Measurements from ENCODE around the gene CALD1.
A peak's percentile ranks its signal among the peaks of the same experiment; 100 is the strongest.

CALD1 gene

DNA sequence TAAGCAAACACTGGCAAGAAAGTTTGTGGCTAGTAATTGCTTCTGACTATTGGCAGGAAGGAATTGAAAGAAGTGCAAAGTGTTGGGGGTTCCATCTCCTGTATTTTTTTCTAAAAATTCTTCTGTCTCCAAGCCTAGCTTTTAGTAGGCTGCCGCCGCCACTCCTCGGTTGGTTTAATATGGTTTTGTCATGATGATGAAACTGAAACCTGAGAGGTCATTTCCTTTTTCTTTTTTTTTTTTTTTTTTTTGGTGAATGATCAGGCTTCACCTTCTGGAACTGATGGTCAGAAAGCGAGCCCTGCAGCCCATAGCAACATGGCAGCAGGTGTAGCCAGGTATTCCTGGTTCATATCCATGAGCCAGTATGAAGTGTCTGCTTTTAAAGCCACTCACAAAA lies 131.5 kb downstream of the CALD1 start:
- no peak for DNase-seq (ENCODE audit: low read depth)
- Histone ChIP-seq H3K27me3 (replicated peaks; ENCODE audit: control insufficient read depth, insufficient read depth, low read length) (no peaks in the 10 kb centered on the region), H3K4me1 (ENCODE audit: control insufficient read depth, insufficient read depth, low read length) (peaks cover 28% of the 10 kb centered on the region), H3K36me3 (ENCODE audit: control insufficient read depth, insufficient read depth, low read length, severe bottlenecking) (peaks cover 21% of the 10 kb centered on the region), H3K4me3 (ENCODE audit: low read length) (no peak overlapping the region), H3K9ac (ENCODE audit: low read length) (no peak overlapping the region), H3K9me3 (ENCODE audit: control insufficient read depth, low read length) (no peaks in the 10 kb centered on the region)

DNA sequence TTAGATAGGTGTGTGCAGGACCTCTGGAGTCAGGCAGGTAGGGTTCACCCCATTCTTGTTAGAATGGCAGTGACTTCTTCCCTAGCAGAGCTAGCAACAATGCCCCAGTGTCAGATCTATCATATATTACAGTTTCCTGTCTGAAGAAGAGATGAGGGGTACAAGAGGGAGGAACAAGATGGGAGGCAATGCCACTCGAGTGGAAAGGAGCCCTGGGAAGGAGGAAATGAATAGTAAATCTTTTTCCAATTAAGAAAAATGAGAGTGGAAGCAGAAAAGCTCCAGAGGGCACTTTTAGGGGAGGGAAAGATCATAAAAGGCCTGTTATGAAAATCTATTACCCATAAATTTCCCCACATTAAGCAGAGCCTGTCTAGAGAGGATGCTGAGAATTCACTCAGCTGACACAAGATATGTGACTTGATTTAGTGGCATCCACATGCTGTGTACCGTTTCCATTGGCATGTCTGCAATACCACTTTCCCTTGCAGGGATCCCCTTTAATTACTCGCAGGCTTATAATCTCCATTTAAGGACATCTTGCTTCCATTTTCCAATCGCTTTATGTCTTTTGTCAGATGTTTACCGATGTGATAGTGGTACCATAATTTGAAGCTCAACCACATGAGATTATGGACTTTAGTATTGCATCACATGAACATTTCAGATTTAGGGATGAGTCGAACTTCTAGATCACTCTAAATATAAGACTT lies 136.9 kb downstream of the CALD1 start:
- H3K4me3 ChIP-seq (ENCODE audit: low read length), result no peak overlapping the region
- peaks cover 27% of the 10 kb centered on the region for H3K4me1 ChIP-seq (ENCODE audit: control insufficient read depth, insufficient read depth, low read length)
- peaks cover 43% of the 10 kb centered on the region for H3K36me3 ChIP-seq (ENCODE audit: control insufficient read depth, insufficient read depth, low read length, severe bottlenecking)
- no peak for DNase-seq (ENCODE audit: low read depth)
- no peak overlapping the region for H3K9ac ChIP-seq (ENCODE audit: low read length)
- no peaks in the 10 kb centered on the region for H3K9me3 ChIP-seq (ENCODE audit: control insufficient read depth, low read length)
- H3K27me3 ChIP-seq (replicated peaks; ENCODE audit: control insufficient read depth, insufficient read depth, low read length), result no peaks in the 10 kb centered on the region

GRCh38 chr7:134919240-134919641 lies 139.8 kb downstream of the CALD1 start:
- Histone ChIP-seq H3K4me3 (ENCODE audit: low read length) (no peak overlapping the region), H3K4me1 (ENCODE audit: control insufficient read depth, insufficient read depth, low read length) (peaks cover 27% of the 10 kb centered on the region), H3K9ac (ENCODE audit: low read length) (peak overlapping the region; percentile 58), H3K36me3 (ENCODE audit: control insufficient read depth, insufficient read depth, low read length, severe bottlenecking) (peaks cover 42% of the 10 kb centered on the region), H3K27me3 (replicated peaks; ENCODE audit: control insufficient read depth, insufficient read depth, low read length) (no peaks in the 10 kb centered on the region), H3K9me3 (ENCODE audit: control insufficient read depth, low read length) (no peaks in the 10 kb centered on the region)
- DNase-seq (ENCODE audit: low read depth), result peak; percentile 56

GRCh38 chr7:134920026-134920753 lies 140.8 kb downstream of the CALD1 start:
- peaks cover 43% of the 10 kb centered on the region for H3K36me3 ChIP-seq (ENCODE audit: control insufficient read depth, insufficient read depth, low read length, severe bottlenecking)
- H3K27me3 ChIP-seq (replicated peaks; ENCODE audit: control insufficient read depth, insufficient read depth, low read length), result no peaks in the 10 kb centered on the region
- DNase-seq (ENCODE audit: low read depth), result peak; percentile 92
- H3K4me3 ChIP-seq (ENCODE audit: low read length), result peak overlapping the region; percentile 5
- H3K4me1 ChIP-seq (ENCODE audit: control insufficient read depth, insufficient read depth, low read length), result peaks cover 27% of the 10 kb centered on the region
- H3K9ac ChIP-seq (ENCODE audit: low read length), result peak overlapping the region; percentile 58
- H3K9me3 ChIP-seq (ENCODE audit: control insufficient read depth, low read length), result no peaks in the 10 kb centered on the region

GRCh38 chr7:134922720-134923704 lies 143.6 kb downstream of the CALD1 start:
- Histone ChIP-seq H3K36me3 (ENCODE audit: control insufficient read depth, insufficient read depth, low read length, severe bottlenecking) (peaks cover 19% of the 10 kb centered on the region), H3K9ac (ENCODE audit: low read length) (no peak overlapping the region)
- DNase-seq (ENCODE audit: low read depth), result no peak

GRCh38 chr7:134925766-134926165 lies 146.3 kb downstream of the CALD1 start:
- Histone ChIP-seq H3K36me3 (ENCODE audit: control insufficient read depth, insufficient read depth, low read length, severe bottlenecking) (peaks cover 38% of the 10 kb centered on the region), H3K4me3 (ENCODE audit: low read length) (no peak overlapping the region), H3K9me3 (ENCODE audit: control insufficient read depth, low read length) (no peaks in the 10 kb centered on the region), H3K27me3 (replicated peaks; ENCODE audit: control insufficient read depth, insufficient read depth, low read length) (no peaks in the 10 kb centered on the region), H3K9ac (ENCODE audit: low read length) (no peak overlapping the region), H3K4me1 (ENCODE audit: control insufficient read depth, insufficient read depth, low read length) (peaks cover 17% of the 10 kb centered on the region)
- no peak for DNase-seq (ENCODE audit: low read depth)

More at GRCh38 chr7:134922720-134923704, 143.6 kb downstream of the CALD1 start:
- H3K9me3 ChIP-seq (ENCODE audit: control insufficient read depth, low read length), result no peaks in the 10 kb centered on the region
- peaks cover 31% of the 10 kb centered on the region for H3K4me1 ChIP-seq (ENCODE audit: control insufficient read depth, insufficient read depth, low read length)
- H3K4me3 ChIP-seq (ENCODE audit: low read length), result no peak overlapping the region
- H3K27me3 ChIP-seq (replicated peaks; ENCODE audit: control insufficient read depth, insufficient read depth, low read length), result no peaks in the 10 kb centered on the region

DNA sequence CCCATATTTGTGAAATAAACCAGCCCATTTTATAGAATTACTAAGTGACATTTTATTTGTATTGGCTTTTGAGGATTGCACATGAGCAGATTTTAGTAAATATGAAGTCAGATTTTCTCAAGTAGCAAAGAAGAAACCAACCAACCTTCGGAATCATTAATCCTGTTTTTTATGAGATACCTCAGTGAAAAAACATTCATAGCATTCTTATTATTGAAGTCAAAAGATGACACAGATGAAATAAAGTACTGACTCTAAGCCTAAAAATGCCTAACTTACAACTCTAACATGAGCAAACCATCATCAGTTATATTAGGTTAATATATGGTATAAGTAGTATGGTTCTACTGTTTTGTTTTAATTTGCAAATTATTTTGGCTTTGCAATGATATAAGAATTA lies 147.0 kb downstream of the CALD1 start:
- no peak for DNase-seq (ENCODE audit: low read depth)
- Histone ChIP-seq H3K27me3 (replicated peaks; ENCODE audit: control insufficient read depth, insufficient read depth, low read length) (no peaks in the 10 kb centered on the region), H3K36me3 (ENCODE audit: control insufficient read depth, insufficient read depth, low read length, severe bottlenecking) (peaks cover 40% of the 10 kb centered on the region), H3K4me3 (ENCODE audit: low read length) (no peak overlapping the region), H3K9ac (ENCODE audit: low read length) (no peak overlapping the region), H3K4me1 (ENCODE audit: control insufficient read depth, insufficient read depth, low read length) (peaks cover 17% of the 10 kb centered on the region), H3K9me3 (ENCODE audit: control insufficient read depth, low read length) (no peaks in the 10 kb centered on the region)

DNA sequence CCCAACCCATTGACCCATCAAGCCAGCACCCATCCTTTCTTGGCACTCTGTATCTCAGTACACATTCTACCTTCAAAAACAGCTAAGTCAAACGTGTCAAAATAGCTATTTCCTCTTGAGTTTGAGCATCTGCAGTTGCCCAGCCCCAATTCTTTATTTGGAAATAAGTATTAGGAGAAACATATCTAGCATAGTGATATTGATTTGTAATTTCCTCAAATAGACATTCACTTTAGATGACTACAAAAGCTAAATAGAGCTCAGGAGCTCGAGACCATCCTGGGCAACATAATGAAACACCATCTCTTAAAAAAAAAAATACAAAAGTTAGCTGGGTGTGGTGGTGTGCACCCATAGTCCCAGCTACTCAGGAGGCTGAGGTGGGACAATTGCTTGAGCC lies 147.6 kb downstream of the CALD1 start:
- no peak overlapping the region for H3K4me3 ChIP-seq (ENCODE audit: low read length)
- H3K9ac ChIP-seq (ENCODE audit: low read length), result no peak overlapping the region
- peaks cover 44% of the 10 kb centered on the region for H3K36me3 ChIP-seq (ENCODE audit: control insufficient read depth, insufficient read depth, low read length, severe bottlenecking)
- H3K27me3 ChIP-seq (replicated peaks; ENCODE audit: control insufficient read depth, insufficient read depth, low read length), result no peaks in the 10 kb centered on the region
- no peak for DNase-seq (ENCODE audit: low read depth)
- H3K9me3 ChIP-seq (ENCODE audit: control insufficient read depth, low read length), result no peaks in the 10 kb centered on the region
- H3K4me1 ChIP-seq (ENCODE audit: control insufficient read depth, insufficient read depth, low read length), result peaks cover 21% of the 10 kb centered on the region

DNA sequence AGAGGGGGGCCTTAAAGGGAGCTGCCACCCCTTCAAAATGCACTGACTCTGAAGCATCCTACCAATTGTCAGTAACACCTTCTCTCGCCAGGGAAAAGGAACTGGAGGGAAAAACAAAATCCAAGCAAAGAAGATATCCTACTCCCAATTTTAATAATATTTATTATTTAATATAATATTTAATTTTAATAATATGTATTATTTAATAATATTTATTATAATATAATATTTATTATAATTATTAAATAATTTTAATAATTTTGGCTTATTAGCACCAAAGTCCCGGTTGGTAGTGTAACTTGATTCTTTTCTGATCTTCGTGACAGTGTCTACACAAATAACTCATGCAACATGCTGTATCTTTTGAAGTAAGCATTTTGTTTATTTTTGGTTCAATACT lies 148.3 kb downstream of the CALD1 start:
- H3K36me3 ChIP-seq (ENCODE audit: control insufficient read depth, insufficient read depth, low read length, severe bottlenecking), result peaks cover 50% of the 10 kb centered on the region
- H3K9ac ChIP-seq (ENCODE audit: low read length), result no peak overlapping the region
- no peaks in the 10 kb centered on the region for H3K27me3 ChIP-seq (replicated peaks; ENCODE audit: control insufficient read depth, insufficient read depth, low read length)
- no peak overlapping the region for H3K4me3 ChIP-seq (ENCODE audit: low read length)
- H3K4me1 ChIP-seq (ENCODE audit: control insufficient read depth, insufficient read depth, low read length), result peaks cover 27% of the 10 kb centered on the region
- DNase-seq (ENCODE audit: low read depth), result no peak
- H3K9me3 ChIP-seq (ENCODE audit: control insufficient read depth, low read length), result no peaks in the 10 kb centered on the region

DNA sequence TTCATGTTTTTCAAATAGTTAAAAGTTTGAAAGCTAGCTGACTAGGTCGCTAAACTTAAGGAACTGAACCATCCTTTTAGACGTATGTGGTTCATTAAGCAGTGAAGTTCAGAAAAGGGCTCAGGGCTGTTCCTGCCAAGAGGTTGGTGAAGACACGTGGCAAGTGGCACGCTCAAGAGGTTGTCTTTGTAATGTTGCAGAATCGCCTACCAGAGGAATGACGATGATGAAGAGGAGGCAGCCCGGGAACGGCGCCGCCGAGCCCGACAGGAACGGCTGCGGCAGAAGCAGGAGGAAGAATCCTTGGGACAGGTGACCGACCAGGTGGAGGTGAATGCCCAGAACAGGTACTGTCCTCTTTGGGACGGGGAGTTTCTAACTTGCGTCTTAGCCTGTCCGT lies 149.1 kb downstream of the CALD1 start:
- Histone ChIP-seq H3K9me3 (ENCODE audit: control insufficient read depth, low read length) (no peaks in the 10 kb centered on the region), H3K4me1 (ENCODE audit: control insufficient read depth, insufficient read depth, low read length) (peaks cover 28% of the 10 kb centered on the region), H3K9ac (ENCODE audit: low read length) (no peak overlapping the region), H3K4me3 (ENCODE audit: low read length) (no peak overlapping the region), H3K36me3 (ENCODE audit: control insufficient read depth, insufficient read depth, low read length, severe bottlenecking) (peaks cover 59% of the 10 kb centered on the region), H3K27me3 (replicated peaks; ENCODE audit: control insufficient read depth, insufficient read depth, low read length) (no peaks in the 10 kb centered on the region)
- DNase-seq (ENCODE audit: low read depth), result no peak

- Histone ChIP-seq H3K4me1 (ENCODE audit: control insufficient read depth, insufficient read depth, low read length) (peaks cover 40% of the 10 kb centered on the region), H3K36me3 (ENCODE audit: control insufficient read depth, insufficient read depth, low read length, severe bottlenecking) (peaks cover 73% of the 10 kb centered on the region)
- DNase-seq (ENCODE audit: low read depth), result peak; percentile 61
Observed at GRCh38 chr7:134931487-134931886, 152.1 kb downstream of the CALD1 start.

More at GRCh38 chr7:134931487-134931886, 152.1 kb downstream of the CALD1 start:
- H3K27me3 ChIP-seq (replicated peaks; ENCODE audit: control insufficient read depth, insufficient read depth, low read length), result no peaks in the 10 kb centered on the region
- no peak overlapping the region for H3K9ac ChIP-seq (ENCODE audit: low read length)
- peak overlapping the region; percentile 4 for H3K4me3 ChIP-seq (ENCODE audit: low read length)
- H3K9me3 ChIP-seq (ENCODE audit: control insufficient read depth, low read length), result no peaks in the 10 kb centered on the region
